Loucy (cell line): ENCODE measurements around the gene SGCA.

Source experiments
- CTCF ChIP-seq: fragments of 200-600 bp; sonication (generic); conservative IDR thresholded peaks from 2 replicates; pipeline ENCODE4 v1.5.1; 2014; ENCODE audit warnings: mild to moderate bottlenecking, antibody characterized with exemption, low read length
- EZH2phosphoT487 ChIP-seq: fragments of 200-600 bp; IDR thresholded peaks from 2 replicates; pipeline ENCODE4 v1.6.1; 2018; ENCODE audit warnings: antibody characterized with exemption, mild to moderate bottlenecking, moderate library complexity, borderline replicate concordance

- TF ChIP-seq CTCF, result no peak
- TF ChIP-seq EZH2phosphoT487, result no peak
These were observed 7.1 kb downstream of the SGCA start for GRCh38 chr17:50172936-50173334.
